Measurements from ENCODE around the gene C17orf113.
"Not testable (repeated sequence)": the region's sequence is repeated elsewhere in the genome, so short reads cannot be mapped to it uniquely, and the experiment has no call there.

The C17orf113 gene

DNA sequence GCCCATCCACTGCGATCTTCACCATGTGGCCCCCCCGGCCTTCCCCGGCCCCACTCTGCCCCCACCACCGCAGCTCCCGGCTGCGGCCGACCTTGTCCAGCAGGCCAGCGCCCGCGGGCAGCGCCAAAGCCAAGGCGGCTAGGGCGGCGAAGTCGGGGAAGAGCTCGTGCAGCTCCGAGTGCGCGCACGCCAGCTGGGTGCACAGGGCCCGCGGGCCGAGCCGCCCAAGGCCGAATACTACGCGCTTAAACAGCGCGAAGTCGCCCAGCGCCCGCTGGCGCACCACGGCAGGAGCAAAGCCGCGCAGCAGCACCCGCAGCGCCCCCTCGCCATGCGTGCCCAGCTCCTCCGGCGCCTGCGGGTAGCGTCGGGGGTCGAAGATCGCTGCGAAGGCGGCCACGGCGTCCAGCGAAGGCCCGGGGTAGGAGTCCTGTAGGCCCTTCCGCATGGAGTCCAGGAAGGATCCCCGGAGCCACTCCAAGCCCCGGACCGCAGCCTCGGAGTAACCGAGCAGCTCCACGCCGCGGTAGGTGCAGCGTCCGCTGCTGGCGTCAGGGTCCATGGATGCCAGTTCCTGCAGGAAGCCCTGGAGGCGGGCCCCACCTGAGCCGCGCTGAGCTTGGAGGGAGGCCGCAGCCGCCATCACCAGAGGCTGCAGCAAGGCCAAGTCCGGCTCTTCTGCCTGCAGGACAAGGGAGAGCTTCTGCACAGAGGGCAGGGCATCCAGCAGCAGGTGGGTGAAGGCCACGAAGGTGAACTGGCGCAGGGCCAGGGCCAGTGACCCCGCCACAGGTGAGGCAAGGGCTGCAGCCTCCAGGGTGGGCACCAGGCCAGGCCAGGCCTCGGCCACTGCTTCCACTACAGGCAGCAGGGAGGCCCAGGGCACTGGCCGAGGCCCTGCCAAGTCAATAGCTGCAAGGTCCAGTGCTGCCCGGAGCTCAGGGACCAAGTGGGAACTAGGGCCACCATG lies 10.3 kb downstream of the C17orf113 start:
- Mint-ChIP-seq H3K4me1 (ENCODE audit: low read depth) (no peaks in the 10 kb centered on the region), H3K4me3 (no peak overlapping the region), H3K27me3 (ENCODE audit: low read depth) (peaks cover 5% of the 10 kb centered on the region), H3K27ac (no peak overlapping the region), H3K36me3 (ENCODE audit: low read depth) (no peaks in the 10 kb centered on the region), H3K9me3 (no peaks in the 10 kb centered on the region)

DNA sequence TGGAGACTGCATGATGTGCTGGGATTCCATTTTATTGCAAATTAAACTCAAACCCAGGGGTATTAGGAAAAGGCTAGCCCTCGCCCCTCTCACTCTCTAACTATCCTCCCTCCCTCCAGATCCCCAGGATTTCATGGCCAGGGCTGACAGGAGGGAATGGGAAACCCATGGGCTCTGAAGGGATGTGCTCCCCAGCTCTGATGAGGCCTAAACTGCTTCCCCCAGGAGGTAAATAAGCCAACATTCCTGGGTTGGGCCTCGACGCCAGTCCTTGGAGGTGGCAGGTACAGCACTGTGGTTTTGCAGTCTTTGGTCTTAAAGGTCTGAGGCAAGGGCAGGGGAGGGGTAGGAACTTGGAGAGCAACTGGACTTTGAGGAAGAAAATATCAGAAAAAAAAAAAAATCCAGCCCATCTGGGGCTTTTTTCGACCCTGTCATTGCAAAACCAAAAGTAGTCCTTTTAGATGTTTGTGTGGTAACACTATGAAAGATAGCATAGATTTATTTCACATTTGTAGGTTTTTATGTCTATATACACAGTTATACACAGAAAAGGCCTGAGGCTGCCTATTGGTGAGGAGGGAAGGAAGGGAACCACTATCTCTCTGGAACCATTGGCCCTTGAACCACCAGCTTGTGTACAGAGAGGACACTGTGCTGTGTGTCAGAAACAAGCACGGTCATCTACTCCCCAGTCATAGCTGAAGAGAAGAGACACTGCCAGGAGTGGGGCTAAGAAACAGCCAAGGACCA lies 12.0 kb downstream of the C17orf113 start:
- Mint-ChIP-seq H3K36me3 (ENCODE audit: low read depth) (no peaks in the 10 kb centered on the region), H3K27me3 (ENCODE audit: low read depth) (peaks cover 5% of the 10 kb centered on the region), H3K9me3 (no peaks in the 10 kb centered on the region), H3K27ac (peak overlapping the region; percentile 15), H3K4me3 (no peak overlapping the region), H3K4me1 (ENCODE audit: low read depth) (peaks cover 8% of the 10 kb centered on the region)

DNA sequence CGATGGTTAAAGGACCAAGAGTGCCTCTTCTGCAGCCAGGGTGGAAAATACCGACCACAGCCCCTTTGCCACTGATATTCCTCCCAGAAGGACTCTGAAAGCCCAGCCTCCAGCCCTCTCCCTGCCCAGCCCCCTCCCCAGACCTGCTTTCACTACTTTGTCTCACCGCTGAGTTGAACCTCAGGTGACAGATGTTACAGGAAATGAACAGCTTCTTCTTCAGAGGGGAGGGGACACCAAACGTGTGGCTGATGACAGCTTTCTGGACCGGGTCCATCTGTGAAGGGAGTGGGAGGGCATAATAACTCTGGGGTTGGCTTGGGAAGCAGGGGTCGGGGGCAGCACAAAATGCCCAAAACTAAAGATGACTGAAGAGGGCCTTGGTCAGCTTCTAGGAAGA lies 16.3 kb downstream of the C17orf113 start:
- Mint-ChIP-seq H3K4me3 (no peak overlapping the region), H3K27me3 (ENCODE audit: low read depth) (no peaks in the 10 kb centered on the region), H3K4me1 (ENCODE audit: low read depth) (peaks cover 8% of the 10 kb centered on the region), H3K9me3 (no peaks in the 10 kb centered on the region), H3K36me3 (ENCODE audit: low read depth) (no peaks in the 10 kb centered on the region), H3K27ac (peak overlapping the region; percentile 22)

DNA sequence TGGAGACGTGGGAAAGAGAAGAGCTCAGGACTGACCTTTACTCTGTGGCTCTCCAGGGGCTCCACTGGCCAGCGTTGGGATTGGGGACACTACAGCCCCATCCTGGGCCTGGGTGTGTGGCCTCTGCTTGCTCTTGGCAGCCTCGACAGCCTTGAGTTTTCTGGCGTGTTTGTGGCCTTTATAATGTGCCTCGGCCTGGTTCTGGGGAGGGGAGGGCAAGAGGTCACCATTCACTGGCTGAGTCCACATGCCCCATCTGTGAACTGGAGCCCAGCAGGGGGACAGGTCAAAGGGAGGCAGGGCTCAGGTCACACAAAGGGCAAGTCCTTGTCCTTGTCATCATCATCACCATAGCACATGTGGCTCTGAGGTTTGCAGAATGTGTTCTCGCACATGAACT lies 18.8 kb downstream of the C17orf113 start:
- Mint-ChIP-seq H3K4me3 (no peak overlapping the region), H3K4me1 (ENCODE audit: low read depth) (peaks cover 12% of the 10 kb centered on the region), H3K9me3 (no peaks in the 10 kb centered on the region), H3K27me3 (ENCODE audit: low read depth) (no peaks in the 10 kb centered on the region), H3K27ac (no peak overlapping the region), H3K36me3 (ENCODE audit: low read depth) (no peaks in the 10 kb centered on the region)

DNA sequence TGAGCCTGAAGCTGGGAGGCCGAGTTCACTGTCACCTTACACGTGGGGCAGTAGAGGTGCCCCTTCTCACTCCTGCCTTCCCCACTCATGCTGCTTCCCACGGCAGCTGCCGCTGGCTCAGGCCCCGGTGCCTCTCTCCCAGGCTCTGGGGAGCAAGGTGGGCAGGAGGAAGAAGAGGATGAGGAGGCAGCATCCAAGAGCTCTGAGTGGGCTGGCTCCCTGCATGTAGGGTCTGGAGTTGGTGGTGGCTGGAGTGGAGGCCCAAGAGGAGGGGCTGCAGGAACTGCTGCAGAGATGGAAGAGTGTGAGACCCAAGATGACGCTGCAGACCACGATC lies 21.6 kb downstream of the C17orf113 start:
- peak overlapping the region; percentile 38 for H3K27ac Mint-ChIP-seq
- H3K4me3 Mint-ChIP-seq: no peak overlapping the region
- H3K36me3 Mint-ChIP-seq (ENCODE audit: low read depth): peaks cover 6% of the 10 kb centered on the region
- H3K4me1 Mint-ChIP-seq (ENCODE audit: low read depth): peaks cover 11% of the 10 kb centered on the region
- no peaks in the 10 kb centered on the region for H3K27me3 Mint-ChIP-seq (ENCODE audit: low read depth)
- no peaks in the 10 kb centered on the region for H3K9me3 Mint-ChIP-seq

DNA sequence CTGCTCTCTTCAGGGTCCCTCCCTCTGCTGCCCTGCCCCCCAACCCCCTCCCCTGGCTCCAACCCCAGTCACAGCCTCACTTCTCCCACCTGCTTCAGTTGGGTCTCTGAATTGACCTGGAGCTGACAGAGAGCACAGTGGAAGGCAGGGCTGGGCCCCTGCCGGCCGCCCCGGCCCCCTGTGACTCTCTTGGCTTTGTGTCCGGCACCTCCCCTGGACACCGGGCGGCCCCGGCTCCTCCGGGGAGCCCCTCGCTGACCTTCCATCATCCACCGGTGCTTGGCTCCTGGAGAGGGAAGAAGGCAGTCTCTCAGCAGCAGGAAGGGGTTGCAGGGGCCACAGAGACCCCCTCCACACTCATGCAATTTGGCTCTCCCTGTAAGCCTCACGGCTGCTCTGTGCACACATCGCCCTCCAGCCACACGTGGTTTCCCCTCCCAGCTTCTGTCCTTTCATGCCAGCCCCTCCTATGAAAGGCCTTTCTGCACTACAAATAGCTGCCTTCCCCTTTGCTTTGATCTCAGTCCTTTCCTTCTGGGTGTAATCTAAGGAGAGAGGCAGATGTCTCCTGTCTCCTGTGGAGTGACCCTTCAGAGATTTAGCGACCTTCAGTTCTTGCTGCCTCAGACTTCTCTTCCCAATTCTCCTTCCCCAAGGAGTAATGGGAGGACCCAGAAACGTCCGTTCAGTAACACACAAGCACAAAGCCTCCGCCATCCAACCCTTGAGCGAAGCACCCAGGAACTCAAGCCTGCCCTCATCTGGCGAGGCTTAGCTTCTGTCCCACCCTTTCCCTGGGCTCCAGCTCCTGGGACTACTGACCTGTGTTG lies 22.2 kb downstream of the C17orf113 start:
- no peak overlapping the region for H3K4me3 Mint-ChIP-seq
- H3K27ac Mint-ChIP-seq: no peak overlapping the region
- H3K27me3 Mint-ChIP-seq (ENCODE audit: low read depth): no peaks in the 10 kb centered on the region
- peaks cover 9% of the 10 kb centered on the region for H3K4me1 Mint-ChIP-seq (ENCODE audit: low read depth)
- H3K36me3 Mint-ChIP-seq (ENCODE audit: low read depth): peaks cover 6% of the 10 kb centered on the region
- no peaks in the 10 kb centered on the region for H3K9me3 Mint-ChIP-seq

DNA sequence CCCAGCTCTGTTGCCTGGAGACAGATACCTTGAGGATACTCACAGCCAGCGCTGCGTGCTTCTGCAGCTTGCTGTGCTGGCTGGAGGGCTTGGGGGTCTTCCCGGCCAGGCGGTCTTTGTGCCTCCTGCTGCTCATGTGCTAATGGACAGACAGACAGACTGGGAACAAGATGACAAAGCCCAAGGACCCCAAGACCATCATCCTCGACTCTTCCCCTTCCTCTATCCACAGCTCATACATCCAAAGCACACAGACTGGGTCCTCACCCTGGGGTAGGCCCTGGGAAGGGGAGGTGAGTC lies 22.9 kb downstream of the C17orf113 start:
- Mint-ChIP-seq H3K27ac (no peak overlapping the region), H3K9me3 (no peaks in the 10 kb centered on the region), H3K36me3 (ENCODE audit: low read depth) (peaks cover 8% of the 10 kb centered on the region), H3K27me3 (ENCODE audit: low read depth) (no peaks in the 10 kb centered on the region), H3K4me3 (no peak overlapping the region), H3K4me1 (ENCODE audit: low read depth) (peaks cover 9% of the 10 kb centered on the region)

DNA sequence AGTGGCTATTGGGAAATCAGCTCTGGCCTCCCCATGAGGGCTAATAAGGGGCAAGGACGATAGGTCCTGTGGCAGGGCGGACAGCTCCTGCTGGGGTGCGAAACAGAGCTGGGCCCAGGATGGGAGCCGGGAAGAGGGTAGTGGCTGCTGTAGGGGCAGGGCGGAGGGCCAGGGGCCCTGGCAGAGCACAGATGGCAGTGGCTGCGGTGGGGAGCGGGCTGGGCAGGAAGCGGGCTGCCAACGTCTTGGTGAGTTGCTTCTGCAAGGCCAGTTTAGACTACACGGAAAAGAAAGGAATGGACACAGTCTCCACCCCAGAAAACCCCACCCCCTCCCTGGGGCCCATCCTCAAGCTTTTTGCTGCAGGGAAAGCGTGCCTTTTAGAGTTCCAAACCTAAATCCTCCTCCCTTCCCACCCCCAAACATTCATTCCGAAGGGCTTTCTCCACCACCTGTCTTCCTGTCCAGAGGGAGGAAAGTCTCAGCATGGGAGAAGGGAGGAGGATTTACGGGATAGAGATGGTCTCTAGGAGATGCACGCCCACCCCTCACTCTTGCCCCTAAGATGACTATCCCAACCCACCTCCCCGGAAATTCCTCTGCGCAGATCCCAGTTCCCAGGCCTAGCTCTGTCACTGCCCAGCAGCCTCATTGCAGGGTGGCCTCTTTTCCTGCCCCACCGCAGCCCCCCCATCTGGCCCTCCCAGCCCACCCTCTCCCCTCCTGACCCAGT lies 23.4 kb downstream of the C17orf113 start:
- Mint-ChIP-seq H3K4me1 (ENCODE audit: low read depth) (peaks cover 12% of the 10 kb centered on the region), H3K27ac (no peak overlapping the region), H3K27me3 (ENCODE audit: low read depth) (no peaks in the 10 kb centered on the region)

DNA sequence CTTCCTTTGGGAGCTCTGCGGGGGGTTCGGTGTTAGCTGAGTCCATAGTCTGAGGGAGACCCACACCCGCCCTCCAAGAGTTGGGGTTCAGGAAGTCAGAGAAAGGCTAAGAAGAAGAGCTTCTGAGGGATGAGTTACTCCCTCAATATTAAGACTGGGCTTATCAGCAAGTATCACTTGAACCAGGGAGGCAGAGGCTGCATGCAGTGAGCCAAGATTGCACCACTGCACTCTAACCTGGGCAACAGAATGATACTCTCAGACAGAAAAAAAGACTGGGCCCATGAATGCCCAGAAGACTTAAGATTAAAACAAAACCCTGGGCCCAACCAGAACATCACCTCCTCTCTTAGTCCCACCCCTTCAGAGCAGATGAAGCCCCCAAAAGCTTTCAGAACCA lies 24.5 kb downstream of the C17orf113 start:
- Mint-ChIP-seq H3K27me3 (ENCODE audit: low read depth) (no peaks in the 10 kb centered on the region), H3K9me3 (no peaks in the 10 kb centered on the region), H3K36me3 (ENCODE audit: low read depth) (peaks cover 15% of the 10 kb centered on the region), H3K27ac (no peak overlapping the region), H3K4me1 (ENCODE audit: low read depth) (peaks cover 19% of the 10 kb centered on the region), H3K4me3 (no peak overlapping the region)

More for the DNA sequence above, 23.4 kb downstream of the C17orf113 start:
- Mint-ChIP-seq H3K4me3 (no peak overlapping the region), H3K36me3 (ENCODE audit: low read depth) (peaks cover 12% of the 10 kb centered on the region), H3K9me3 (no peaks in the 10 kb centered on the region)

DNA sequence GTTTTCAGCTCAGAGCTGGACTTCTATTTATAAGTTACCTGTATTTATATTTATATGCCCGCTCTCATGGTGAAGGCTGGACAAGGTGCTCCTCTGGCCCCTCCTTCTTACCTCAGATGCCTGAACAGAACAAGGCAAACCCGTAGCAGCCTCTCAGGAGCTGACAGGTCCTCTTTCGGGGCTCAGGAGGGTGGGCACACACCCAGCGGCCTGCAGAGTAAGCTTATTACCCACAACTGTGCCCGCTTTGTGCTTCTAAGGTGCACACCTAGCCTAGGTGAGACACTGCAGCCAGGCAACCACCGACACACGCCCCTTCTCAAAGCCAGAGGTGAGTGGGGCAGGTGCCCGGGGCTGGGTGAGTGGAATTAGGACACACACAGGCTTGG lies 25.2 kb downstream of the C17orf113 start:
- no peak overlapping the region for H3K4me3 Mint-ChIP-seq
- no peaks in the 10 kb centered on the region for H3K9me3 Mint-ChIP-seq
- H3K27ac Mint-ChIP-seq: no peak overlapping the region
- H3K27me3 Mint-ChIP-seq (ENCODE audit: low read depth): no peaks in the 10 kb centered on the region
- peaks cover 15% of the 10 kb centered on the region for H3K36me3 Mint-ChIP-seq (ENCODE audit: low read depth)
- H3K4me1 Mint-ChIP-seq (ENCODE audit: low read depth): peaks cover 24% of the 10 kb centered on the region

DNA sequence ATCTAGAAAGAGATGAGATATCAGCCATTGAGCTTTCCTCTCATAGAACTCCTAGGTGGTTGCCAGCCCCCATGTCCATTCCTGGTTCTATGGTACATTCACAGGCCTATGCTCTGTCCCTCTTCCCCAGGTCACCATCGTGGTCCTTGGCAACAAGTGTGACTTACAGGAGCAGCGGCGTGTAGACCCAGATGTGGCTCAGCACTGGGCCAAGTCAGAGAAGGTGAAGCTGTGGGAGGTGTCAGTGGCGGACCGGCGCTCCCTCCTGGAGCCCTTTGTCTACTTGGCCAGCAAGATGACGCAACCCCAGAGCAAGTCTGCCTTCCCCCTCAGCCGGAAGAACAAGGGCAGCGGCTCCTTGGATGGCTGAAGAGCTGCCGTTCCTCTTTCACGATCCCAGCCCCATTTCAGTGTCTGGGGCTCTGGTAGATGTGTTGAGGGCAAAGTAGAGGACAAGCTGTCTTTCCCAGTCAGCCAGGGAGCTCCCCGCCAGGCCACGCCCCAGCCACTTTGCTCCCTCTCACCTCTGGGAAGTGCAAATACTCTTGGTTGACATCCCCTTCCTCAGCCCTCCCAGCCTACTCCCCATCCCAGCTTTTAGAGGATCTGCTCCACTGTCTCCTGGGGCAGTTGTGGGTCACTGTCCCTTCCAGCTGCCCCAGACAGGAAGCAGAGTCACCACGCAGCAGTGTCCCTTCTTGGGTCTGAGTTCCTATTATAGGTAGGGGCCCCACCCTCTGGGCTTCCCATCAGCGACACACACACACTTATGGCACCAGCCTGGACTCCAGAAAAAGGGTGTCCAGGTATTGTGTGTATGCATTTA lies 26.7 kb downstream of the C17orf113 start:
- Mint-ChIP-seq H3K4me3 (no peak overlapping the region), H3K27me3 (ENCODE audit: low read depth) (no peaks in the 10 kb centered on the region), H3K9me3 (peaks cover 4% of the 10 kb centered on the region), H3K4me1 (ENCODE audit: low read depth) (peaks cover 30% of the 10 kb centered on the region), H3K36me3 (ENCODE audit: low read depth) (peaks cover 17% of the 10 kb centered on the region), H3K27ac (no peak overlapping the region)

DNA sequence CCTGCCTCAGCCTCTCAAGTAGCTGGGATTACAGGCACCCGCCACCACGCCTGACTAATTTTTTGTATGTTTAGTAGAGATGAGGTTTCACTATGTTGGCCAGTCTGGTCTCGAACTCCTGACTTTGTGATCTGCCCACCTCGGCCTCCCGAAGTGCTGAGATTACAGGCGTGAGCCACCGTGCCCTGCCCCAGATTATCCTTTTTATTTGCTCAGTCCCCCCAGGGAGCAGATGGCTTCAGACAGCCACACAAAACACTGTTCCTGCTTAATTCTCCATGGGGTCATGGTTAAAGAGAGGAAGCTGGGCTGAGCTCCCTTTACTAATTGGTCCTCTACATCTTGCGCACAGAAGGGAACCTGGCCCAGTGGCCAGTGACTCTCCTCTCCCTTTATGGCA lies 29.6 kb downstream of the C17orf113 start:
- not testable (repeated sequence) for H3K27me3 Mint-ChIP-seq (ENCODE audit: low read depth); H3K9me3 Mint-ChIP-seq
- Mint-ChIP-seq H3K27ac (peak overlapping the region; percentile 32), H3K36me3 (ENCODE audit: low read depth) (peaks cover 21% of the 10 kb centered on the region), H3K4me1 (ENCODE audit: low read depth) (peaks cover 39% of the 10 kb centered on the region), H3K4me3 (peak overlapping the region; percentile 95)

DNA sequence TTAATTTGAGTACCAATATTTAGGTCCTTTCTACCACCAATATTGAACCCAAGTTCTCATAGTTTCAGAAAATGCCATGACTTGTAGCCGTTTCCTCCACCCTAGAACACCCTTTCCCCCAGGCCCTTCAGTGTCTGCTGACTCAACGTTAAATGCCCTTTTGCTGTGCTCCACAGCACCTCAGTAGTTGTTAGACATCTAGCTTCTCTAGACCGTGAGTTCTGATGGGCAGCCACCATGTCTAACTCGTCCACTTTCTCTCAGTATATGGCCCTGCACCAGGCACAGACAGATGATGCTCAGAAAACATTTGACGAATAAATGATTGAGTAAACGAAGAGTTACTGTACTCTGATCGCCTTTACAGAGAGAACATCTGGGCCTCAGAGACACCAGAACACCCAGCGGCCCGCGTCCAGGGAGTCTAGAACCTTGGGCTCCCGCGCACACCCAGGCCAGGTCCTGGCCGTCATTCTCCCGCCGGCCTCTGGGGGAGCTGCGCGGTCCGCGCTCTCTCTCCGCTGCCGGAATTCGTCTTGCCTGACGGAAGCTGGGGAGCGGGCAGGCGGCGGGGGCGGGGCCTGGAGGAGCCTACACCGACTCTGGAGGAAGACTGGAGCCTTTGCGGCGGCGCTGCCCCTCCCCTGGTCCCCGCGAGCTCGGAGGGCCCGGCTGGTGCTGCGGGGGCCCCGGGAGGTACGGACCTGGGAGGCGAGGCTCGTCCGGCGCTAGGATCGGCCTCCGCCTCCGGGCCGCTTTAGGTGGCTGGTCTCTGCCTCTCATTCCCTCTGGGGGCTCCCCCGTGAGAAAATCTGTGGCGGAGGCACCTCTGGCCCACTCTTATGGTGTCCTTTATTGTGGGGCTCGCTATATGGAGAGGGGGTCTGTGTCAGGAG lies 30.6 kb downstream of the C17orf113 start, which contains the start of gene NKIRAS2:
TSS of gene NKIRAS2 (plus strand) at position 582 of the 896 bp plus-strand sequence. CDS start 1,488 bp downstream, outside the sequence.
- peaks cover 19% of the 10 kb centered on the region for H3K36me3 Mint-ChIP-seq (ENCODE audit: low read depth)
- peaks cover 43% of the 10 kb centered on the region for H3K4me1 Mint-ChIP-seq (ENCODE audit: low read depth)
- H3K9me3 Mint-ChIP-seq: peaks cover 4% of the 10 kb centered on the region
- H3K27me3 Mint-ChIP-seq (ENCODE audit: low read depth): no peaks in the 10 kb centered on the region
- peak within 1 kb of the TSS; percentile 86 for H3K27ac Mint-ChIP-seq
- H3K4me3 Mint-ChIP-seq: peak within 1 kb of the TSS; percentile 95
